BE2C (cell line): ENCODE results near the gene UNC5B.

ENCODE experiments used
- DNase-seq: peaks from one replicate; pipeline ENCODE4 v3.0.0-alpha.2; 2020
- H3K27me3 ChIP-seq: fragments of 250-450 bp; sonication (Bioruptor Pico); 2 replicates; pipeline ENCODE4 v1.5.1; 2020; ENCODE audit warnings: mild to moderate bottlenecking
- H3K36me3 ChIP-seq: fragments of 250-450 bp; sonication (Bioruptor Pico); 2 replicates; pipeline ENCODE4 v1.5.1; 2020; ENCODE audit warnings: mild to moderate bottlenecking
- H3K4me1 ChIP-seq: fragments of 250-450 bp; sonication (Bioruptor Pico); 2 replicates; pipeline ENCODE4 v1.5.1; 2020
- H3K4me3 ChIP-seq: 2 replicates; pipeline ENCODE4 v1.5.1; 2011; ENCODE audit warnings: low read depth, low read length
- H3K9me3 ChIP-seq: fragments of 250-450 bp; sonication (Bioruptor Pico); 2 replicates; pipeline ENCODE4 v1.5.1; 2020
- CTCF ChIP-seq: IDR thresholded peaks from 2 replicates; pipeline ENCODE4 v1.5.1; 2012; ENCODE audit warnings: mild to moderate bottlenecking, low read depth, low read length

The UNC5B gene

GRCh38 chr10:71344993-71345480, 132.7 kb downstream of the UNC5B start:
- H3K27me3 ChIP-seq = no peaks in the 10 kb centered on the region
- DNase-seq = no peak
- H3K4me3 ChIP-seq = no peak overlapping the region
- H3K36me3 ChIP-seq = no peaks in the 10 kb centered on the region
- H3K4me1 ChIP-seq = no peaks in the 10 kb centered on the region
- TF ChIP-seq CTCF = no peak
- no peaks in the 10 kb centered on the region for H3K9me3 ChIP-seq

GRCh38 chr10:71345694-71346093, 133.3 kb downstream of the UNC5B start:
- TF ChIP-seq CTCF = no peak
- DNase-seq = no peak
- Histone ChIP-seq H3K4me1 (no peaks in the 10 kb centered on the region), H3K9me3 (no peaks in the 10 kb centered on the region), H3K36me3 (no peaks in the 10 kb centered on the region), H3K27me3 (no peaks in the 10 kb centered on the region), H3K4me3 (no peak overlapping the region)

GRCh38 chr10:71346731-71347130, 134.4 kb downstream of the UNC5B start:
- no peak for TF ChIP-seq CTCF
- H3K4me1 ChIP-seq = no peaks in the 10 kb centered on the region
- H3K27me3 ChIP-seq = no peaks in the 10 kb centered on the region
- H3K4me3 ChIP-seq = no peak overlapping the region
- no peaks in the 10 kb centered on the region for H3K9me3 ChIP-seq
- H3K36me3 ChIP-seq = no peaks in the 10 kb centered on the region
- DNase-seq = no peak

- Histone ChIP-seq H3K9me3 (no peaks in the 10 kb centered on the region), H3K27me3 (no peaks in the 10 kb centered on the region), H3K4me3 (no peak overlapping the region), H3K36me3 (no peaks in the 10 kb centered on the region), H3K4me1 (no peaks in the 10 kb centered on the region)
- no peak for DNase-seq
- TF ChIP-seq CTCF = no peak
These were observed 135.4 kb downstream of the UNC5B start for GRCh38 chr10:71347587-71348395.

GRCh38 chr10:71348850-71349249, 136.5 kb downstream of the UNC5B start:
- Histone ChIP-seq H3K36me3 (no peaks in the 10 kb centered on the region), H3K4me1 (no peaks in the 10 kb centered on the region), H3K4me3 (no peak overlapping the region), H3K27me3 (no peaks in the 10 kb centered on the region), H3K9me3 (no peaks in the 10 kb centered on the region)
- TF ChIP-seq CTCF = no peak
- no peak for DNase-seq

- TF ChIP-seq CTCF = no peak
- no peak for DNase-seq
- Histone ChIP-seq H3K36me3 (no peaks in the 10 kb centered on the region), H3K4me3 (no peak overlapping the region), H3K27me3 (no peaks in the 10 kb centered on the region), H3K4me1 (no peaks in the 10 kb centered on the region), H3K9me3 (no peaks in the 10 kb centered on the region)
These were observed 137.0 kb downstream of the UNC5B start for GRCh38 chr10:71349406-71349805.
